Fibroblast of villous mesenchyme (primary cell): ENCODE results near the gene TTC31. TPM values are rescaled to one million over a fixed set of nuclear protein-coding genes. Genes with fewer than 3 reads are reported as not detected.

Experiments used
- DNase-seq: peaks from one replicate; pipeline ENCODE4 v3.0.0-alpha.2; 2010; ENCODE audit warnings: low read depth
- H3K4me3 ChIP-seq: 2 replicates; pipeline ENCODE4 v1.5.1; 2011; ENCODE audit warnings: low read depth, mild to moderate bottlenecking, low read length
- total RNA-seq: library from RNA; depleted of rRNA; stranded (reverse); fragments of >200 nt; gene quantifications from 2 replicates; pipeline ENCODE4 v1.2.3, GENCODE V29; 2012
- TF ChIP-seq, protein P1 (sequence below): IDR thresholded peaks from 2 replicates; pipeline ENCODE4 v1.5.1; 2012; ENCODE audit warnings: low read depth, mild to moderate bottlenecking, low read length; ENCODE audit not compliant: insufficient read depth

Gene TTC31
- total RNA-seq, 1 donor: 8.6 TPM

DNA sequence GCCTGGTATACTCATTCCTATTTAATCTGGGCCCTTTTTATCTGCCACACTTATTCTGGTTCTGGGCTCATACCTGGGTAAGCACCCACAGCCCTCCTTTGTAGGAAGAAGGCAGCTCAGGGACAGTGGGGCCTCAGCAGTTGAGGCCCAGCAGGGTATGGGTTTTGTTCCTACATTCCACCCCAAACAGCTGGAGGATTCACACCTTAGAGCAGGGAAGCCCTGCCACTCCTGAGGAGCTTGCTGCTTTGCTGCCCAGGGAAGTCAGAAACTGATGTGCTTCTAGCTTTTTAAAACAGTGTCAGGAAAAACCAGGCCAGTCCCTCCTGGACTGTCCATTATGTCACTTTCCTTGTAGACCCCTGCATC, 17.7 kb downstream of the TTC31 start:
- TF ChIP-seq, protein P1, sequence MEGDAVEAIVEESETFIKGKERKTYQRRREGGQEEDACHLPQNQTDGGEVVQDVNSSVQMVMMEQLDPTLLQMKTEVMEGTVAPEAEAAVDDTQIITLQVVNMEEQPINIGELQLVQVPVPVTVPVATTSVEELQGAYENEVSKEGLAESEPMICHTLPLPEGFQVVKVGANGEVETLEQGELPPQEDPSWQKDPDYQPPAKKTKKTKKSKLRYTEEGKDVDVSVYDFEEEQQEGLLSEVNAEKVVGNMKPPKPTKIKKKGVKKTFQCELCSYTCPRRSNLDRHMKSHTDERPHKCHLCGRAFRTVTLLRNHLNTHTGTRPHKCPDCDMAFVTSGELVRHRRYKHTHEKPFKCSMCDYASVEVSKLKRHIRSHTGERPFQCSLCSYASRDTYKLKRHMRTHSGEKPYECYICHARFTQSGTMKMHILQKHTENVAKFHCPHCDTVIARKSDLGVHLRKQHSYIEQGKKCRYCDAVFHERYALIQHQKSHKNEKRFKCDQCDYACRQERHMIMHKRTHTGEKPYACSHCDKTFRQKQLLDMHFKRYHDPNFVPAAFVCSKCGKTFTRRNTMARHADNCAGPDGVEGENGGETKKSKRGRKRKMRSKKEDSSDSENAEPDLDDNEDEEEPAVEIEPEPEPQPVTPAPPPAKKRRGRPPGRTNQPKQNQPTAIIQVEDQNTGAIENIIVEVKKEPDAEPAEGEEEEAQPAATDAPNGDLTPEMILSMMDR: no peak
- no peak overlapping the region for H3K4me3 ChIP-seq
- no peak for DNase-seq

DNA sequence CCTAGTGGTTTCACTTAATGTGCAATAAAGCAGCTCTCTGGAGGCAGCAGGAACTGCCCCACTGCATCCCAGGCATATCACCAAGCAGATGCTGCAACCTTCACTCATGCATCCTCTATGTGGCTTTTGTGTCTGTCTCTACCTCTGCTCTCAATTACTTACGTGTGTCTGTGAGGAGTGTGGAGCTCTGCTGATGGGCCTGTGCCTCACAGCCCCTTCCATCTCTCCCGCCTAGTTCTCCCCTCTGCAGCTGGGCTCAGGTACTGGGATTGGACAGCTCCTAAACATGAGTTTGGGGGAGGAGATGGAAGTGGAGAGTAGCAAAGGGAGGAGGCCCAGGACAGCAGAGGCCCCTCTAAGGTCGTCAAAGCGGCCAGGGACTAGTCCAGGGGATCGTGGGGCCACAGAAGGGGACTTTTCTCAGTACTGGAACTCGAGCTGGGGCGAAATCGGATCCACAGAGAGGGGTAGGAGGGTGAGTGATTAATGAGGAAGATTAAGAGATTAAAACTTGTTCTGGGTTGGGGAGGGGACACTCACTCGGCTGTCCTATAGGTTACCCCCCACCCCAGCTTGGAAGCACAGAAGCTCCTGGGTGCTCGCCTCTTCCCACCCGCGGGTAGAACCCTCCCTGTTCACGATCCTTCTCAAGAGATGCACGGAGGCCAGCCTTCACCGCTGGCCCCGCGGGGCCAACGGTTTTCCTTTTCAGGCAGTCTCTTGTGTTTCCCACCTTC, 18.6 kb downstream of the TTC31 start:
- H3K4me3 ChIP-seq: peak overlapping the region; percentile 71
- TF ChIP-seq, protein P1: no peak
- no peak for DNase-seq

GRCh38 chr2:74502147-74502719, 19.4 kb downstream of the TTC31 start:
- TF ChIP-seq, protein P1: no peak
- DNase-seq: no peak
- peak overlapping the region; percentile 71 for H3K4me3 ChIP-seq

DNA sequence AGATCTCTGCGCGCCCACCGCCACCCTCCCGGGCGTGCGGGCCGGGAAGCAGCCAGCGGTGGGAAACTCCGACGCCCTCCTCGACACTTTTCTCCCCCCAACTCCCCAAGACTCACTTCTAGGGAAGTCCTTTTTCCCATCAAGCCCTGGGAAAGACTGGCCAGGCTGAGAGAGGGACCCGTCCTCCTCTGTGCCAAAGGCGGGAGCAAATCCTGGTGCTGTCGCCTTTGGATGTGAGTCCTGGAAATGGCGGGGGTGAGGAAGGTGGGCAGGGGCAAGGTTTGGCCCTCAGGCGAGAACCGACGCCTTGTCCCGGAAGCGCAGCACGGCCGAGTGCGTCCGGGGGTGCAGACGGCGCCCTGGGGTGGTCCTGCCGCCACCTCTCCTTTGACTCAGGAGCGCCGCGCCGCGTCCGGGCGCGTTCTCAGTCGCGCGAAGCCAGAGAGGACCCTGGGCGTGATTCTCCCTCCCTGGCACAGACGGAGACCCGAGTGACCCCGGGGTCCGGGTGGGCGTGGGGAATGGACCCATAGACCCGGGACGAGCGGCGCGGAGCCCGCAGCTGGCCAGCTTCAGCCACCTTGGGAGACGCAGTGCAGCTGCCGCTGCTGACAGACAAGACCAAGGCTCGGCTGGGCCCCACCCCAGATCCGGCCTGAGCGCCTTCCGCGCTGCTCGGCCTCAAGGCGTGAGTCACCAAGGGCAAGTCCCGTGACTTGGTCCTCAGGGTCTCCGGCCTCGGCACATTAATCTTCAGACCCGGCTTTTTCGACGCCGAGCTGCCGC, 20.0 kb downstream of the TTC31 start:
- peak overlapping the region; percentile 71 for H3K4me3 ChIP-seq
- peak; percentile 92 for DNase-seq
- TF ChIP-seq, protein P1: peak; percentile 23

- TF ChIP-seq, protein P1: no peak
- no peak for DNase-seq
Observed at GRCh38 chr2:74503506-74504475, 20.9 kb downstream of the TTC31 start.

GRCh38 chr2:74504591-74504990, 21.7 kb downstream of the TTC31 start:
- TF ChIP-seq, protein P1: no peak
- no peak for DNase-seq
- peak overlapping the region; percentile 71 for H3K4me3 ChIP-seq

More at GRCh38 chr2:74503506-74504475, 20.9 kb downstream of the TTC31 start:
- H3K4me3 ChIP-seq: peak overlapping the region; percentile 71
